IgD-negative memory B cell (primary cell): ENCODE results near the gene STAB2. TPM values are rescaled to one million over a fixed set of nuclear protein-coding genes. Genes with fewer than 3 reads are reported as not detected.
A peak's percentile ranks its signal among the peaks of the same experiment; 100 is the strongest.
"Not testable (repeated sequence)": the region's sequence is repeated elsewhere in the genome, so short reads cannot be mapped to it uniquely, and the experiment has no call there.

Experiments used
- H3K27ac Mint-ChIP-seq, 3 donors: one replicate each; pipeline ENCODE4 v1.8.0; 2020 to 2022; ENCODE audit warnings: mild to moderate bottlenecking in 3 of 3, mixed read lengths in 3 of 3, moderate library complexity in 1 of 3
- H3K27me3 Mint-ChIP-seq: one replicate; pipeline ENCODE4 v1.8.0; 2021; ENCODE audit warnings: mixed read lengths
- H3K36me3 Mint-ChIP-seq: one replicate; pipeline ENCODE4 v1.8.0; 2020; ENCODE audit warnings: mild to moderate bottlenecking, mixed read lengths
- H3K4me1 Mint-ChIP-seq, 3 donors: one replicate each; pipeline ENCODE4 v1.8.0; 2020 to 2022; ENCODE audit warnings: mixed read lengths in 3 of 3, mild to moderate bottlenecking in 1 of 3
- H3K4me3 Mint-ChIP-seq, 4 donors: one replicate each; pipeline ENCODE4 v1.8.0; 2020 to 2022; ENCODE audit warnings: mild to moderate bottlenecking in 4 of 4, mixed read lengths in 4 of 4, moderate library complexity in 3 of 4
- H3K9me3 Mint-ChIP-seq, 3 donors: one replicate each; pipeline ENCODE4 v1.8.0; 2020 to 2021; ENCODE audit warnings: mixed read lengths in 3 of 3, mild to moderate bottlenecking in 1 of 3
- polyA plus RNA-seq: library from polyadenylated mRNA; unstranded; fragments of 300-500 nt; fragmentation: Illumina TruSeq; gene quantifications from one replicate; pipeline ENCODE4 v1.2.3, GENCODE V29; 2021

STAB2 gene
- polyA plus RNA-seq, 1 donor from 2014 or later = not detected

DNA sequence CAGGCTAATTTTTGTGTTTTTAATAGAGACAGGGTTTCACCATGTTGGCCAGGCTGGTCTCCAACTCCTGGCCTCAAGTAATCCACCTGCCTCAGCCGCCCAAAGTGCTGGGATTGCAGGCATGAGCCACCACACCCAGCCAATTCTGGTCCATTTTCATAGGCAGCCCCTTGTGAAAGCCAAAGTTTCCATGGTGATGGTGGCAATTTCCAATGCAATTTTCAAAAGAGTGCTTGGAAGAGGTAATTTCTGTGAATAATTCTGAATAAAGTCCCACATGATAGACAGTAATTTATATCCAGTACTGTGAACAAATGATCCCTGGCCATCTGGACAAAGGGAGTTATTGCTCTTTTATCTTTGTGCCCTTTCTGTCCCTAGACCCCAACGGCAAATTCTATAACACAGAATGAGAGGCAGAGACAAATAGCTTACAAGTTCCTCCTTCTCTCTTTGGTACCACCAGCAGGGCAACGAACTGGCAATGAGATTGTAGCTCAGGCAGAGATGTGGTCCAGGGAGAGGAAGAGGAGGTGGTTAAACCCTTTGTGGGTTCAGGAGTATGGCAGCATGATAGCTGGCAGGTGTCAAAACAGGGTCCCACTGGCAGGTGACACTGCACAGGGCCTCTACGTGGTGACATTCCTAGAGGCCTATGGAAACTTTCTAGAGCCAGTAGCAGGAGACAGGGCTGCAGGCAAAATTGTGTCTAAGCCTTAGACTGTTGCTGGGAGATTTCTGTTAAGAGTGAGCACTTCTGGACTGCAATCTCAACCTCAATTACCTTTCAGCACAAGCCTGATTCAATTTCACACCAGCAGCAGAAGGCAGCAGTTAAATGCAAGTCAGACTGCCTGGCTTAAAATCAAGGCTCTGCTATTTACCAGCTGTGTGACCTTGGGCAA is 207.5 kb downstream of the STAB2 start:
- Mint-ChIP-seq H3K4me3 (no peak overlapping the region), H3K27ac (no peak overlapping the region), H3K4me1 (peaks cover 0 to 2% (median 2%) of the 10 kb centered on the region in 3 donors), H3K27me3 (no peaks in the 10 kb centered on the region), H3K9me3 (no peaks in the 10 kb centered on the region), H3K36me3 (peaks cover 25% of the 10 kb centered on the region)

DNA sequence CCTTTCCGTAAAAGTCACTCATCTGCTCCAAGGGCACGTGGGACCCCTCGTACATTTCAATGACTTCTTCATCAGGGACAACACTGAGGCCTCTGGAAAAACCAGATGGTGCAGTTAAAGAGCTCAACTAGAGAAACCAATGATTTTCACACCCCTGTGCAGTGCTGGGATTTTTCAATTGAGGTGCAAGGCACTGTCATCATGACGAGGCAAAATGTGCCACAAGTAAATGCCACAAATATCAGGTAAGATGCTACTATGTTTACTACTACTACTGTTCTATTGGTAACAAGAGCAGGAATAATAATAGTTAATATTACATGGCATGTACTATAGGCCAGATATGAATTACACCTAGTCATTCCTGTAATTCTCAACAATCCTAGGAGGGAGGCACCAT is 211.5 kb downstream of the STAB2 start:
- no peak overlapping the region for H3K4me3 Mint-ChIP-seq
- peaks cover 0 to 2% (median 2%) of the 10 kb centered on the region in 3 donors for H3K4me1 Mint-ChIP-seq
- H3K27me3 Mint-ChIP-seq = no peaks in the 10 kb centered on the region
- H3K9me3 Mint-ChIP-seq = no peaks in the 10 kb centered on the region
- no peak overlapping the region for H3K27ac Mint-ChIP-seq
- peaks cover 19% of the 10 kb centered on the region for H3K36me3 Mint-ChIP-seq

DNA sequence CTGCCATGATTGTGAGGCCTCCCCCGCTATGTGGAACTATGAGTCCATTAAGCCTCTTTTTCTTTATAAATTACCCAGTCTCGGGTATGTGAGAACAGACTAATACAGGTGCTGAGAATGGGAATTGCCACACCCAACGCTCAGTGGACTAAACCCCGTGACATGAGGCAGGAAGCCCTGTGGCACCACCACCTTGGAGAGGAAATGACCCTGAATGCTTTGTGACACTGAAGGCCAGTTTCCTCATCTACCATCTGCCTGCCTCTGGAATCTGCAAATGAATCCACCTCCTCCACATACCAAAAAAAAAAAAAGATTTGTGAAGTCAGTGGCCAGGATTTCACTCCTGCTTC is 212.4 kb downstream of the STAB2 start:
- Mint-ChIP-seq H3K4me1 (peaks cover 0 to 2% (median 2%) of the 10 kb centered on the region in 3 donors), H3K27ac (no peak overlapping the region), H3K9me3 (no peaks in the 10 kb centered on the region), H3K36me3 (peaks cover 19% of the 10 kb centered on the region), H3K27me3 (no peaks in the 10 kb centered on the region), H3K4me3 (no peak overlapping the region)

DNA sequence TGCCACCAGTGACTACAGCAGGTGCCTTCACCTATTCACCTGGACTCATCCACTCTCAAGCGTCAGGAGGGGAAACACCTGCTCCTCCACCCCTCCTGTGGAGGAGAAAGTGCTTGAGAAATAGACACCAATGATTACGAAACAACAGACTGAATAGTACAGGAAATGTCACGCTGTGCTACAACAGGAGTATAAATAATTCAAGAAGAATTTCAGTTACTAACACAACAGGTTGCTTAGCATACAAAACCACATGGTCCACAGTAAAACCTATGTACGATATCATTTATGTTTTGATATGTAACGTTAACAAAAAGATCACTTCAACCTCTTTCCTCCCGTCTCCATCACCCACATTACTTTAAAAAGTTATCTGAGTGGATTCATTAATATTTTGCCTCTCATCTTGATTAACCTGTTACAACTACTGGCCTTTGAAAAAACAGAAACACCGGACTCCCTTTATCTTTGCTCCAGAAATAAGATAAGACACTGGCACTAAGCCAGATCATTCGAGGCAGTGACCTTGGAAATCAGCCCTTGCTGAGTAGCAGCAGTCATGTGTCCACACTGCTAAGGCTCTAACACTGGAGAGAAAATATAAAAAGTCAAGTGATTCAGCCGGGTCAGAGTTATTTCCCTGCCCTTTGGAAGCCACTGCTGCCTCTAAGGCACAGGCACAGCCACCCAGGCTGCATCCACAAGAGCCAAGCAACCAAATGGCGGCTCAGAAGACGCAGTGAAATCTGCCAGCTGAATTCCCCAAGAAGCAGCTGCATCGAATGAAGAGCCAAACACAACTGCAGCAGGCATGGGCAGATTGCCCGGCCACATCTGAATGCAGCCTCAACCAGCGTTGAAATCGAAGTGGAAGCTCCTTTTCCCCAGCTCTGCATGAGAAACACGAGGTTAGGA is 213.0 kb downstream of the STAB2 start:
- H3K4me1 Mint-ChIP-seq = peaks cover 0 to 2% (median 2%) of the 10 kb centered on the region in 3 donors
- H3K27me3 Mint-ChIP-seq = no peaks in the 10 kb centered on the region
- no peak overlapping the region for H3K27ac Mint-ChIP-seq
- H3K36me3 Mint-ChIP-seq = peaks cover 19% of the 10 kb centered on the region
- H3K4me3 Mint-ChIP-seq = no peak overlapping the region
- H3K9me3 Mint-ChIP-seq = no peaks in the 10 kb centered on the region

DNA sequence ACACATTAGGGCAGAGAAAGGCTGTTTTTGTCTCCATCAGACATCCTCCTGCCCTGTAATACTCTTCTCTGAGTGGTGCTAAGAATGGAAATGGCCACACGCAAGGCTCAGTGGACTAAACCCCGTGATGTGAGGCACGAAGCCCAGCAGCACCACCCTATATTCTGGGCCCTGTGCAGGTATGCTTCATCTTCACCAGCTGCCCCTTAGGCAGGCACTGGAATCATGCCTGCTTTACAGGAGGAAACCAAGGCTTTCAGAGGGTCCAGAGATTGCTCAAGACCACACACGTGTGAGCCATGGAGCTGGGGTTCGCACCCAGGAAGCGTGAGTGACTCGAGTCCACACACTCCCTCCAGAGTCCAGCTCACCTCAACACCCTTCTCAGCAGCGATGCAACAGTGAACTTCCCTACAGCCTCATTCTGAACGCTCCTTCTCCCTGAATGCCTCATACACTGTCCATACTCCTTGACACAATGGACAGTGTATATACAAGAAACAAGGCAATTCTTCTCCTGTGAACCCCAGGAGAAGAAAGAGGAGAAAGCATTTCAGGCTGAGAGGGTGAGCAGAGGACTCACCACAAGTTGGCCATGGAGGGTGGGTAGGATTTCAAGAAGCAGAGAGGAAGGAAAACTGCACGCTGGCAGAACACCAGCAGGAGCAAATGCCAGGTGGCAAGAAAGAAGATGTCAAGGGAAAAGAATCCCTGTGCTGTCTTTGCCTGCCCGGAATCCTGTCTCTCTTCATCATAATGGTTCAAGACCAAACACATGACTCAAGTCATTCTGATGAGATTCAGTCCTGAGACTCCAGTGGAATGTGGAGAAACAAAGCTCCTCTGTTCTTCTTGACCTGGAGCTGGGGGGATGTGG is 214.9 kb downstream of the STAB2 start:
- no peaks in the 10 kb centered on the region for H3K27me3 Mint-ChIP-seq
- H3K27ac Mint-ChIP-seq = no peak overlapping the region
- no peak overlapping the region for H3K4me3 Mint-ChIP-seq
- H3K9me3 Mint-ChIP-seq = no peaks in the 10 kb centered on the region
- peaks cover 0 to 2% (median 0%) of the 10 kb centered on the region in 3 donors for H3K4me1 Mint-ChIP-seq
- H3K36me3 Mint-ChIP-seq = peaks cover 14% of the 10 kb centered on the region

DNA sequence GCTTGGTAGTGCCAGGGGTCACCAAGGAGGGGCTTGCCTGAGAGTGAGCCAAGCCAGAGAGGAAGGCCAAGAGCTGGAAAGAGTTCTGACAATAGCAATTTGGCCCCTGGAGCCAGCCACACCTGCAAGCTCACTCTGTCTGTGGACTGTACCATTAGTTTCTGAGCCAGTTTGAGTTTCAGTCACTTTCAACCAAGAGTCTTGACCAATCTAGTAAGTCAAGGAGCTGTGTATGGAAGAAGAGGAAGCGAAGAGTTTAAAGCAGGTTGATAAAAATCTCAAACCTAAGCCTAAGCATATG is 215.5 kb downstream of the STAB2 start:
- Mint-ChIP-seq H3K9me3 (no peaks in the 10 kb centered on the region), H3K36me3 (peaks cover 15% of the 10 kb centered on the region), H3K27ac (no peak overlapping the region)

DNA sequence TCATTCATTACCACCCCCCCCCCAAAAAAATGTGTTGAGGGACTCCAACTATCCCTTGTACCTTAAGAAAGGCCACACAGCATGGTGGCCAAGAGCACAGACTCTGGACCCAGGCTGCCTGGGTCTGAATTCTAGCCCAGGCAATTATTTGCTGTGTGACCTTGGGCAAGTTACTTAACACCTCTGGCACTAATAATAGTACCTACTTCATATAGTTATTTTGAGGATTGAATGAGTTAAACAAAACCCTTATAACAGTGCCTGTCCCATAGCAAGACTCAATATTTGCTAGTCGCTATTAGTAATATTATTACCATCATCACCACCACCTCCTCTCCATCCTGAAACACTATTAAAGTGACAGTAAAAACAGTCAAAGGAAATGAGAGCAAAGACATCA is 216.8 kb downstream of the STAB2 start:
- Mint-ChIP-seq H3K4me3 (no peak overlapping the region), H3K36me3 (peaks cover 12% of the 10 kb centered on the region), H3K4me1 (peaks cover 0 to 2% (median 0%) of the 10 kb centered on the region in 3 donors), H3K27me3 (no peaks in the 10 kb centered on the region), H3K9me3 (no peaks in the 10 kb centered on the region), H3K27ac (no peak overlapping the region)

More for the DNA sequence above, 215.5 kb downstream of the STAB2 start:
- no peaks in the 10 kb centered on the region for H3K27me3 Mint-ChIP-seq
- H3K4me1 Mint-ChIP-seq = peaks cover 0 to 2% (median 0%) of the 10 kb centered on the region in 3 donors
- H3K4me3 Mint-ChIP-seq = no peak overlapping the region

DNA sequence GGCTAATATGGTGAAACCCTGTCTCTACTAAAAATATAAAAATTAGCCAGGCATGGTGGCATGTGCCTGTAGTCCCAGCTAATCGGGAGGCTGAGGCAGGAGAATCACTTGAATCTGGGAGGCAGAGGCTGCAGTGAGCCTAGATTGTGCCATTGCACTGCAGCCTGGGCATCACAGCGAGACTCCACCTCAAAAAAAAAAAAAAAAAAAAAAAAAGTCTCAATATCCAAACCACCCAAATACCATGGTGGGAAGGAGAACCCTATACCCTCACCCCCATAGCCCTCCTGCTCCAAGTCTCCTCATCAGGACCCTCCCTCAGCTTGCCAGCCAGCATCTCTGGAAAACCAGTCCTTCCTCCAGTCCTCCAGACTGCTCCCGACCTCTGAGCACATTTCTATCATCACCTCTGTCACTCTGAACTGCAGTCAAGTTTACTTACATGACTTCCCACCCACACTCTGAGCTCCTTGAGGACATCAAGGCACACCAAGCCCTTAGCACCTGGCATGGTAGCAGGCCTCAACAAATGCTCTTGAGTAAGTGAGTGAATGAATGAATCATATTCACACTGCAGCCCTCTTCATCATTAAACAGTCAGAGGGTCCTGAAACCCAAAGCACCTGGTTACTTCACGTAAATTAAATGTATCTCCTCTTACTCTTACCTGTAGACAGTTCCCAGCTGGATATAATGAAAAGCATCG is 218.7 kb downstream of the STAB2 start:
- peaks cover 13% of the 10 kb centered on the region for H3K36me3 Mint-ChIP-seq
- no peak overlapping the region for H3K4me3 Mint-ChIP-seq
- peak overlapping the region in 1 of 3 donors; percentile 75 for H3K27ac Mint-ChIP-seq
- no peaks in the 10 kb centered on the region for H3K27me3 Mint-ChIP-seq
- H3K4me1 Mint-ChIP-seq = peaks cover 0 to 2% (median 0%) of the 10 kb centered on the region in 3 donors
- no peaks in the 10 kb centered on the region for H3K9me3 Mint-ChIP-seq

DNA sequence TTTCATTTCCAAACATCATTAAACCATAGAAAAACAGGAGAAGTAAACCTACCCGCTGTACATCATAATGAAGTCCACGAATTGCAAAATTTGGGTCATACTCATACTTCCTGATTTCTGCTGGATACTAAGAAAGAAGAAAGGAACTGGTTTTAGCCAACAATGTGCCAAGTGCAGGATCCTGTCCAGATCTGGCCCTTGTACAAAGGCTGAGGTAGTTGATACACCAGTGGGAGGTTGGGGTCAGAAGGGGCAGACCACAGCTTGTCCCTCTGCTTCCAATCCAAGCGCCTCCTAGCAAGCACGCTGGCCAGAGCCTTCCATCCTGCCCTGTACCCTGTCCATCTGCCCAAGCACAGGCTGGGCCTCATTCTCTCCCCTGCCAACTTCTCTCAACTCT is 219.7 kb downstream of the STAB2 start:
- no peaks in the 10 kb centered on the region for H3K27me3 Mint-ChIP-seq
- H3K36me3 Mint-ChIP-seq = peaks cover 12% of the 10 kb centered on the region
- no peak overlapping the region for H3K4me3 Mint-ChIP-seq
- peak overlapping the region in 1 of 3 donors; percentile 29 for H3K27ac Mint-ChIP-seq
- peaks cover 0 to 2% (median 0%) of the 10 kb centered on the region in 3 donors for H3K4me1 Mint-ChIP-seq
- no peaks in the 10 kb centered on the region for H3K9me3 Mint-ChIP-seq

DNA sequence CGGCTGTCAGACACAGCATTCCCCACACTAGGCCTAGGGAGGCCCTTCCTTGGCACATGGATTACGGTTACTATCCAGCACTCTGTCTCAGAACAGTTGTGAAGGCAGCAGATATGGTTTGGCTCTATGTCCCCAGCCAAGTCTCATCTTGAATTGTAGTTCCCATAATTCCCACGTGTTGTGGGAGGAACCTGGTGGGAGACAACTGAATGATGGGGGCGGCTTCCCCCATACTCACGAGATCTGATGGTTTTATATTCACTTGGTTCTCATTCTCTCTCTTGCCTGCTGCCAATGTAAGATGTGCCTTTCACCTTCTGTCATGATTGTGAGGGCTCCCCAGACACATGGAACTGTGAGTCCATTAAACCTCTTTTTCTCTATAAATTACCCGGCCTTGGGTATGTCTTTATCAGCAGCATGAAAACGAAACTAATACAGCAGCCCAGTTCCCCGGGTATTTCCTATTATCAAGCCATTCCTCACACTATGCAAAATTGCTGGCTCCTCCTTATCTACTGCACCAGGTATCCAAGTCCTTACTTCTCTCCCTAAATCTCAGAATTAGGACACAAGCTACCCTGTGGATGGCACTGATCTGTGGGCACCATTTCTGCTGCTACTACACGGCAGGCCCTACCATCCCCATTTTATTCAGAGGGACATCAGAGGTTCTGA is 220.6 kb downstream of the STAB2 start:
- peaks cover 11% of the 10 kb centered on the region for H3K36me3 Mint-ChIP-seq
- H3K4me1 Mint-ChIP-seq = peaks cover 0 to 2% (median 0%) of the 10 kb centered on the region in 3 donors
- peak overlapping the region in 1 of 4 donors; percentile 63 for H3K4me3 Mint-ChIP-seq
- H3K27me3 Mint-ChIP-seq = no peaks in the 10 kb centered on the region
- no peaks in the 10 kb centered on the region for H3K9me3 Mint-ChIP-seq
- peak overlapping the region in 1 of 3 donors; percentile 29 for H3K27ac Mint-ChIP-seq

DNA sequence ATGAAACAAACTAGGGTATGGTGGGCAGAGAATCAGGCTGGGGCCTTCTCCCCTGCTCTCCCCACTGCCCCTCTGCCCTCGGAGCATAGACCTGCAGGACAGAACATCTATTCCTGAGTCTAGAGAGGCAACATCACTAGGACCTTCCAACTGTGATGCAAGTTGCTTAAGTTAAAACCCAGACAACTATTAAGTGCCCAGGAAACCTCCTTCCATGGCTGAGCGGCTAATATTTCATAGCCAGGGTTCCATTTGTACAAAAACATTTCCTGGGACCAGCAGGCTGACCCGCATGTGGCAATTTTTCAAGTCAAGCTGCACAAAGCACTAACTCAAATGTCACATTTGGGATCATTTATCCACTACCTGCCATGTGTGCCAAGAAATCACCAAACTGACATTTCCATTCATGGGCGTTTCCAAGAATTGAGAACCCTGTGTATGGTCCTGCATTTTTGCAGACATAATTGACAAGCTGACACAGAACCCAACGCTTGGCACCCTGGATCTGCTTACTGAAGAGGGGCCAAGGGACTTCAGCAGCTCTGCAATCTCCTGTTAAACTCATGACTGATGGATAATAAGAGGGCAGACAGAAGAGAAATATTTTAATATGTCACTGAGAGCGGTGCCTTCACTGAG is 221.3 kb downstream of the STAB2 start:
- no peak overlapping the region for H3K27ac Mint-ChIP-seq
- H3K36me3 Mint-ChIP-seq = peaks cover 11% of the 10 kb centered on the region
- H3K27me3 Mint-ChIP-seq = no peaks in the 10 kb centered on the region
- no peak overlapping the region for H3K4me3 Mint-ChIP-seq
- peaks cover 0 to 2% (median 0%) of the 10 kb centered on the region in 3 donors for H3K4me1 Mint-ChIP-seq
- no peaks in the 10 kb centered on the region for H3K9me3 Mint-ChIP-seq

DNA sequence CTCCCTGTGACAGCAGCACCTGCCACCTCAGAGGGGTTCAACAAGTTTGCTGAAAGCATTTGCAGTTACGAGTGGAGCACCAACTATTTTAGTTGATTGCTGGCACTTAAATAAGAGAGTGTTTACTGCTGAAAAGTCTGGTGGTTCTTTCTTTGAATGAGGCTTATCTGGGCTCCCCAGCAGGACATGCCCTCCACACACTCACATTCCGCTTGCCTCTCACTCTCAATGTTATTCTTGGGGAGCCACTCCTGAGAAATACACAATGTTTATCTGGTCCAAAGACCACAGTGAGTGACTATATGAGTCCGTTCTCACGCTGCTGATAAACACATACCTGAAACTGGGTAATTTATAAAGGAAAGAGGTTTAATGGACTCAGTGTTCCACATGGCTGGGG is 222.1 kb downstream of the STAB2 start:
- H3K27ac Mint-ChIP-seq = no peak overlapping the region
- H3K27me3 Mint-ChIP-seq = no peaks in the 10 kb centered on the region
- H3K36me3 Mint-ChIP-seq = peaks cover 13% of the 10 kb centered on the region
- no peak overlapping the region for H3K4me3 Mint-ChIP-seq
- peaks cover 0 to 2% (median 0%) of the 10 kb centered on the region in 3 donors for H3K9me3 Mint-ChIP-seq
- peaks cover 0 to 2% (median 0%) of the 10 kb centered on the region in 3 donors for H3K4me1 Mint-ChIP-seq

DNA sequence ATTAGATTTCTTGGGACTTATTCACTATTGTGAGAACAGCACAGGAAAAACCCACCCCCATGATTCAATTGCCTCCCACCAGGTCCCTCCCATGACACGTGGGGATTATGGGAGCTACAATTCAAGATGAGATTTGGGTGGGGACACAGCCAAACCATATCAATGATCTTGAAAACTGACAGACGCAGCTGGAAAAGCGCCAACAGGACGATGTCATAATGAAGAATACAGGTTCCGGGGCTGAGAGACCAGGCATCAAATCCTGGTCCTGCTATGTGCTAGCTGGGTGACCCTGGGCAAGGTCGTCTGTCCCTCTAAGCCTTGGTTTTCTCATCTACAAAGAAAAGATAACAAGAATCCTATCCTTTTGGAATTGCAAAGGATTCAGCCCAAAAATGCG is 222.6 kb downstream of the STAB2 start:
- not testable (repeated sequence) for H3K4me3 Mint-ChIP-seq, H3K4me1 Mint-ChIP-seq, H3K9me3 Mint-ChIP-seq, H3K27ac Mint-ChIP-seq, H3K27me3 Mint-ChIP-seq
- H3K36me3 Mint-ChIP-seq = peaks cover 13% of the 10 kb centered on the region
